Effector memory CD4-positive, alpha-beta T cell (primary cell): ENCODE results near the gene BRAT1.

Source experiments
- DNase-seq, 3 donors: peaks; one replicate each; pipeline ENCODE4 v3.0.0-alpha.2; 2020
- H3K27ac ChIP-seq: 2 replicates; pipeline ENCODE4 v1.7.0; 2013; ENCODE audit warnings: mild to moderate bottlenecking, low read length, moderate library complexity; ENCODE audit not compliant: insufficient read depth, poor library complexity, severe bottlenecking
- H3K27me3 ChIP-seq: replicated peaks from 2 replicates; pipeline ENCODE4 v1.7.0; 2013; ENCODE audit warnings: mild to moderate bottlenecking, low read length; ENCODE audit not compliant: insufficient read depth, control insufficient read depth, poor library complexity, severe bottlenecking
- H3K36me3 ChIP-seq: 2 replicates; pipeline ENCODE4 v1.7.0; 2013; ENCODE audit warnings: mild to moderate bottlenecking, low read length, moderate library complexity; ENCODE audit not compliant: control insufficient read depth, insufficient read depth
- H3K4me1 ChIP-seq: 2 replicates; pipeline ENCODE4 v1.7.0; 2013; ENCODE audit warnings: low read length, mild to moderate bottlenecking; ENCODE audit not compliant: control insufficient read depth, insufficient read depth, poor library complexity, severe bottlenecking
- H3K4me3 ChIP-seq: 2 replicates; pipeline ENCODE4 v1.7.0; 2013; ENCODE audit warnings: low read length, low read depth, mild to moderate bottlenecking; ENCODE audit not compliant: insufficient read depth, poor library complexity, severe bottlenecking
- H3K9me3 ChIP-seq: 2 replicates; pipeline ENCODE4 v1.7.0; 2013; ENCODE audit warnings: mild to moderate bottlenecking, low read length, moderate library complexity; ENCODE audit not compliant: control insufficient read depth

Gene BRAT1

GRCh38 chr7:2510909-2511768 lies 44.2 kb downstream of the BRAT1 start:
- H3K36me3 ChIP-seq = no peaks in the 10 kb centered on the region
- peak overlapping the region; percentile 45 for H3K4me3 ChIP-seq
- H3K27ac ChIP-seq = peak overlapping the region; percentile 88
- DNase-seq = peak; percentile 46 to 50 (median 49)
- peaks cover 61% of the 10 kb centered on the region for H3K4me1 ChIP-seq
- H3K27me3 ChIP-seq = no peaks in the 10 kb centered on the region
- H3K9me3 ChIP-seq = no peaks in the 10 kb centered on the region

- DNase-seq = no peak
Measured at GRCh38 chr7:2510130-2510776, 45.1 kb downstream of the BRAT1 start.

GRCh38 chr7:2509298-2509906 lies 45.9 kb downstream of the BRAT1 start:
- Histone ChIP-seq H3K4me1 (peaks cover 61% of the 10 kb centered on the region), H3K9me3 (no peaks in the 10 kb centered on the region), H3K4me3 (no peak overlapping the region), H3K27ac (peak overlapping the region; percentile 88), H3K36me3 (no peaks in the 10 kb centered on the region), H3K27me3 (no peaks in the 10 kb centered on the region)
- DNase-seq = no peak

More at GRCh38 chr7:2510130-2510776, 45.1 kb downstream of the BRAT1 start:
- Histone ChIP-seq H3K4me3 (peak overlapping the region; percentile 45), H3K4me1 (peaks cover 61% of the 10 kb centered on the region), H3K27me3 (no peaks in the 10 kb centered on the region), H3K9me3 (no peaks in the 10 kb centered on the region), H3K36me3 (no peaks in the 10 kb centered on the region), H3K27ac (peak overlapping the region; percentile 88)

GRCh38 chr7:2508327-2509215 lies 46.8 kb downstream of the BRAT1 start:
- H3K4me1 ChIP-seq = peaks cover 61% of the 10 kb centered on the region
- H3K27ac ChIP-seq = peak overlapping the region; percentile 88
- H3K27me3 ChIP-seq = no peaks in the 10 kb centered on the region
- H3K4me3 ChIP-seq = no peak overlapping the region
- DNase-seq = peak; percentile 73 to 82 (median 77)
- H3K36me3 ChIP-seq = no peaks in the 10 kb centered on the region
- no peaks in the 10 kb centered on the region for H3K9me3 ChIP-seq

GRCh38 chr7:2507917-2508306 lies 47.4 kb downstream of the BRAT1 start:
- H3K4me3 ChIP-seq = no peak overlapping the region

GRCh38 chr7:2507208-2507916 lies 48.0 kb downstream of the BRAT1 start:
- Histone ChIP-seq H3K4me3 (no peak overlapping the region), H3K36me3 (no peaks in the 10 kb centered on the region), H3K9me3 (no peaks in the 10 kb centered on the region), H3K27me3 (no peaks in the 10 kb centered on the region), H3K27ac (peak overlapping the region; percentile 88), H3K4me1 (peaks cover 51% of the 10 kb centered on the region)
- no peak for DNase-seq

More at GRCh38 chr7:2507917-2508306, 47.4 kb downstream of the BRAT1 start:
- Histone ChIP-seq H3K27me3 (no peaks in the 10 kb centered on the region), H3K36me3 (no peaks in the 10 kb centered on the region), H3K4me1 (peaks cover 57% of the 10 kb centered on the region), H3K9me3 (no peaks in the 10 kb centered on the region), H3K27ac (peak overlapping the region; percentile 88)
- no peak for DNase-seq

- no peaks in the 10 kb centered on the region for H3K9me3 ChIP-seq
- no peak overlapping the region for H3K4me3 ChIP-seq
- peaks cover 32% of the 10 kb centered on the region for H3K4me1 ChIP-seq
- no peaks in the 10 kb centered on the region for H3K27me3 ChIP-seq
- DNase-seq = no peak
- no peaks in the 10 kb centered on the region for H3K36me3 ChIP-seq
- no peak overlapping the region for H3K27ac ChIP-seq
Measured at GRCh38 chr7:2505401-2505800, 49.9 kb downstream of the BRAT1 start.

GRCh38 chr7:2504889-2505375 lies 50.4 kb downstream of the BRAT1 start:
- DNase-seq = no peak
- no peak overlapping the region for H3K4me3 ChIP-seq

More at GRCh38 chr7:2504889-2505375, 50.4 kb downstream of the BRAT1 start:
- Histone ChIP-seq H3K27ac (no peak overlapping the region), H3K27me3 (no peaks in the 10 kb centered on the region), H3K4me1 (peaks cover 27% of the 10 kb centered on the region), H3K36me3 (no peaks in the 10 kb centered on the region), H3K9me3 (no peaks in the 10 kb centered on the region)
